ENCODE data around the gene GRIK2.

GRIK2 gene

GRCh38 chr6:101784094-101784493, 390.6 kb downstream of the GRIK2 start:
- DNase-seq (ENCODE audit: low spot score in 2 of 2) = no peak
- Histone ChIP-seq H3K27me3 (ENCODE audit: low read depth) (no peaks in the 10 kb centered on the region), H3K36me3 (replicated peaks) (no peaks in the 10 kb centered on the region), H3K4me1 (0 out of 2 replicates have a peak, but pooled peaks cover 2% of the 10 kb centered on the region), H3K4me3 (no peak overlapping the region), H3K9me3 (no peaks in the 10 kb centered on the region; the same call in 1 of the 2 replicates)
- in situ Hi-C loops (cut with MboI; ENCODE audit: low sequenced_read_pairs) = no loop called here

- H3K9me3 ChIP-seq = no peaks in the 10 kb centered on the region
- H3K4me1 ChIP-seq = peaks cover 15% of the 10 kb centered on the region
- H3K27me3 ChIP-seq (ENCODE audit: low read depth) = no peaks in the 10 kb centered on the region
- no peaks in the 10 kb centered on the region for H3K36me3 ChIP-seq (replicated peaks)
- in situ Hi-C loops (cut with MboI; ENCODE audit: low sequenced_read_pairs) = no loop called here
- no peak for DNase-seq (ENCODE audit: low spot score in 2 of 2)
- no peak overlapping the region for H3K4me3 ChIP-seq
These were observed 406.0 kb downstream of the GRIK2 start for GRCh38 chr6:101799531-101799930.

- Histone ChIP-seq H3K27me3 (ENCODE audit: low read depth) (no peaks in the 10 kb centered on the region), H3K4me1 (peaks cover 15% of the 10 kb centered on the region), H3K4me3 (no peak overlapping the region), H3K9me3 (no peaks in the 10 kb centered on the region), H3K36me3 (replicated peaks) (no peaks in the 10 kb centered on the region)
- in situ Hi-C loops (cut with MboI; ENCODE audit: low sequenced_read_pairs) = no loop called here
- no peak for DNase-seq (ENCODE audit: low spot score in 2 of 2)
These were observed 407.1 kb downstream of the GRIK2 start for GRCh38 chr6:101800598-101800997.

- Histone ChIP-seq H3K36me3 (replicated peaks) (no peaks in the 10 kb centered on the region), H3K27me3 (ENCODE audit: low read depth) (no peaks in the 10 kb centered on the region), H3K4me3 (no peak overlapping the region), H3K9me3 (no peaks in the 10 kb centered on the region), H3K4me1 (peaks cover 13% of the 10 kb centered on the region)
- no peak for DNase-seq (ENCODE audit: low spot score in 2 of 2)
- in situ Hi-C loops (cut with MboI; ENCODE audit: low sequenced_read_pairs) = no loop called here
These were observed 409.6 kb downstream of the GRIK2 start for GRCh38 chr6:101803136-101803535.

GRCh38 chr6:101806241-101806640, 412.7 kb downstream of the GRIK2 start:
- H3K36me3 ChIP-seq (replicated peaks) = no peaks in the 10 kb centered on the region
- H3K27me3 ChIP-seq (ENCODE audit: low read depth) = no peaks in the 10 kb centered on the region
- in situ Hi-C loops (cut with MboI; ENCODE audit: low sequenced_read_pairs) = no loop called here
- H3K4me3 ChIP-seq = no peak overlapping the region
- H3K4me1 ChIP-seq = no peaks in the 10 kb centered on the region
- no peak for DNase-seq (ENCODE audit: low spot score in 2 of 2)
- no peaks in the 10 kb centered on the region for H3K9me3 ChIP-seq

GRCh38 chr6:101811108-101811507, 417.6 kb downstream of the GRIK2 start:
- in situ Hi-C loops (cut with MboI; ENCODE audit: low sequenced_read_pairs) = no loop called here
- no peak overlapping the region for H3K4me3 ChIP-seq
- no peaks in the 10 kb centered on the region for H3K36me3 ChIP-seq (replicated peaks)
- H3K4me1 ChIP-seq = no peaks in the 10 kb centered on the region
- no peak for DNase-seq (ENCODE audit: low spot score in 2 of 2)
- H3K27me3 ChIP-seq (ENCODE audit: low read depth) = no peaks in the 10 kb centered on the region
- no peaks in the 10 kb centered on the region for H3K9me3 ChIP-seq

GRCh38 chr6:101816716-101817115, 423.2 kb downstream of the GRIK2 start:
- in situ Hi-C loops (cut with MboI; ENCODE audit: low sequenced_read_pairs) = no loop called here
- no peaks in the 10 kb centered on the region for H3K27me3 ChIP-seq (ENCODE audit: low read depth)
- H3K36me3 ChIP-seq (replicated peaks) = no peaks in the 10 kb centered on the region

GRCh38 chr6:101818051-101818450, 424.5 kb downstream of the GRIK2 start:
- no peaks in the 10 kb centered on the region for H3K9me3 ChIP-seq
- H3K4me1 ChIP-seq = peaks cover 10% of the 10 kb centered on the region
- in situ Hi-C loops (cut with MboI; ENCODE audit: low sequenced_read_pairs) = no loop called here
- H3K27me3 ChIP-seq (ENCODE audit: low read depth) = no peaks in the 10 kb centered on the region
- no peak overlapping the region for H3K4me3 ChIP-seq
- DNase-seq (ENCODE audit: low spot score in 2 of 2) = no peak
- H3K36me3 ChIP-seq (replicated peaks) = no peaks in the 10 kb centered on the region

More at GRCh38 chr6:101816716-101817115, 423.2 kb downstream of the GRIK2 start:
- no peaks in the 10 kb centered on the region for H3K9me3 ChIP-seq
- H3K4me3 ChIP-seq = no peak overlapping the region
- peak; percentile 27 to 43 for DNase-seq (ENCODE audit: low spot score in 2 of 2)
- peaks cover 10% of the 10 kb centered on the region for H3K4me1 ChIP-seq

GRCh38 chr6:101824551-101825345, 431.2 kb downstream of the GRIK2 start:
- Histone ChIP-seq H3K4me3 (no peak overlapping the region), H3K27me3 (ENCODE audit: low read depth) (no peaks in the 10 kb centered on the region), H3K4me1 (peaks cover 9% of the 10 kb centered on the region), H3K36me3 (replicated peaks) (no peaks in the 10 kb centered on the region), H3K9me3 (no peaks in the 10 kb centered on the region)
- peak; percentile 51 to 95 for DNase-seq (ENCODE audit: low spot score in 2 of 2)
- in situ Hi-C loops (cut with MboI; ENCODE audit: low sequenced_read_pairs) = no loop called here

GRCh38 chr6:101826269-101826668, 432.8 kb downstream of the GRIK2 start:
- no peak for DNase-seq (ENCODE audit: low spot score in 2 of 2)
- no peaks in the 10 kb centered on the region for H3K27me3 ChIP-seq (ENCODE audit: low read depth)
- in situ Hi-C loops (cut with MboI; ENCODE audit: low sequenced_read_pairs) = no loop called here
- peaks cover 9% of the 10 kb centered on the region for H3K4me1 ChIP-seq
- no peaks in the 10 kb centered on the region for H3K9me3 ChIP-seq
- no peak overlapping the region for H3K4me3 ChIP-seq
- H3K36me3 ChIP-seq (replicated peaks) = no peaks in the 10 kb centered on the region

- H3K36me3 ChIP-seq (replicated peaks) = no peaks in the 10 kb centered on the region
- H3K4me3 ChIP-seq = no peak overlapping the region
- no peak for DNase-seq (ENCODE audit: low spot score in 2 of 2)
- H3K4me1 ChIP-seq = peaks cover 9% of the 10 kb centered on the region
- in situ Hi-C loops (cut with MboI; ENCODE audit: low sequenced_read_pairs) = no loop called here
- no peaks in the 10 kb centered on the region for H3K27me3 ChIP-seq (ENCODE audit: low read depth)
- no peaks in the 10 kb centered on the region for H3K9me3 ChIP-seq
These were observed 433.2 kb downstream of the GRIK2 start for GRCh38 chr6:101826678-101827077.

- in situ Hi-C loops (cut with MboI; ENCODE audit: low sequenced_read_pairs) = no loop called here
- no peaks in the 10 kb centered on the region for H3K27me3 ChIP-seq (ENCODE audit: low read depth)
- H3K36me3 ChIP-seq (replicated peaks) = no peaks in the 10 kb centered on the region
- DNase-seq (ENCODE audit: low spot score in 2 of 2) = no peak
- H3K9me3 ChIP-seq = no peaks in the 10 kb centered on the region
- H3K4me1 ChIP-seq = no peaks in the 10 kb centered on the region
- H3K4me3 ChIP-seq = no peak overlapping the region
These were observed 437.1 kb downstream of the GRIK2 start for GRCh38 chr6:101830501-101831031.

GRCh38 chr6:101832371-101832770, 438.9 kb downstream of the GRIK2 start:
- in situ Hi-C loops (cut with MboI; ENCODE audit: low sequenced_read_pairs) = no loop called here
- H3K4me3 ChIP-seq = no peak overlapping the region
- H3K27me3 ChIP-seq (ENCODE audit: low read depth) = no peaks in the 10 kb centered on the region

GRCh38 chr6:101840100-101840499, 446.6 kb downstream of the GRIK2 start:
- no peak for DNase-seq (ENCODE audit: low spot score in 2 of 2)
- H3K9me3 ChIP-seq = no peaks in the 10 kb centered on the region
- no peak overlapping the region for H3K4me3 ChIP-seq
- H3K27me3 ChIP-seq (ENCODE audit: low read depth) = no peaks in the 10 kb centered on the region
- no peaks in the 10 kb centered on the region for H3K4me1 ChIP-seq
- H3K36me3 ChIP-seq (replicated peaks) = no peaks in the 10 kb centered on the region
- in situ Hi-C loops (cut with MboI; ENCODE audit: low sequenced_read_pairs) = no loop called here

More at GRCh38 chr6:101832371-101832770, 438.9 kb downstream of the GRIK2 start:
- Histone ChIP-seq H3K9me3 (no peaks in the 10 kb centered on the region), H3K36me3 (replicated peaks) (no peaks in the 10 kb centered on the region), H3K4me1 (no peaks in the 10 kb centered on the region)
- DNase-seq (ENCODE audit: low spot score in 2 of 2) = no peak
